ENCODE data around the gene SORCS3. TPM values are rescaled to one million over a fixed set of nuclear protein-coding genes. Genes with fewer than 3 reads are reported as not detected.

Gene SORCS3
- total RNA-seq, 2 donors from 2014 or later, result not detected

DNA sequence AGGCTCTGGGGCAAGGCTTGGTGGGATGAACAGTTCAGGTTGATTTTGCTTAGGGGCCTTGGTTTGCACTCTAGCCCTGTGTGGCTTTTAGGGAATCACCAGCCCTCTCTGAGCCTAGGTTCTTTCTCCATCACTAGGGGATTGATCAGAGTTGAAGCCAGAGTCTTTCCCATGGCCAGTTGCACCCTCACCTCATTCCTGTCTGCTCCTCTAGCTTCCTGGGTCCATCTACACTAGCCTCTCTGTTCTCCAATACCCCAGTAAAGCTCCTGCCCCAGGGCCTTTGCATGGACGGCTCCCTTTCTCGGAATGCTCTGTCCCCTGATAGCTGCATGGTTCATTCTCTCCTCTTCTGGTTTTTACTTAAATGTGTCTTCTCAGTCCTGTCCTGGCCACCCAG, 40.4 kb downstream of the SORCS3 start:
- ATAC-seq (ENCODE audit: insufficient number of reproducible peaks, low FRiP score, low read depth) (no peak), DNase-seq (ENCODE audit: low spot score) (no peak)
- Histone ChIP-seq H3K4me3 (no peak overlapping the region), H3K36me3 (no peaks in the 10 kb centered on the region), H3K27ac (no peak overlapping the region), H3K27me3 (replicated peaks; ENCODE audit: insufficient read depth) (no peaks in the 10 kb centered on the region), H3K9me3 (no peaks in the 10 kb centered on the region), H3K4me1 (ENCODE audit: control insufficient read depth in 1 of 2, low read depth in 2 of 2) (no peaks in the 10 kb centered on the region)
- TF ChIP-seq, protein P1, sequence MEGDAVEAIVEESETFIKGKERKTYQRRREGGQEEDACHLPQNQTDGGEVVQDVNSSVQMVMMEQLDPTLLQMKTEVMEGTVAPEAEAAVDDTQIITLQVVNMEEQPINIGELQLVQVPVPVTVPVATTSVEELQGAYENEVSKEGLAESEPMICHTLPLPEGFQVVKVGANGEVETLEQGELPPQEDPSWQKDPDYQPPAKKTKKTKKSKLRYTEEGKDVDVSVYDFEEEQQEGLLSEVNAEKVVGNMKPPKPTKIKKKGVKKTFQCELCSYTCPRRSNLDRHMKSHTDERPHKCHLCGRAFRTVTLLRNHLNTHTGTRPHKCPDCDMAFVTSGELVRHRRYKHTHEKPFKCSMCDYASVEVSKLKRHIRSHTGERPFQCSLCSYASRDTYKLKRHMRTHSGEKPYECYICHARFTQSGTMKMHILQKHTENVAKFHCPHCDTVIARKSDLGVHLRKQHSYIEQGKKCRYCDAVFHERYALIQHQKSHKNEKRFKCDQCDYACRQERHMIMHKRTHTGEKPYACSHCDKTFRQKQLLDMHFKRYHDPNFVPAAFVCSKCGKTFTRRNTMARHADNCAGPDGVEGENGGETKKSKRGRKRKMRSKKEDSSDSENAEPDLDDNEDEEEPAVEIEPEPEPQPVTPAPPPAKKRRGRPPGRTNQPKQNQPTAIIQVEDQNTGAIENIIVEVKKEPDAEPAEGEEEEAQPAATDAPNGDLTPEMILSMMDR (IDR thresholded peaks at IDR 0.05), result no peak

DNA sequence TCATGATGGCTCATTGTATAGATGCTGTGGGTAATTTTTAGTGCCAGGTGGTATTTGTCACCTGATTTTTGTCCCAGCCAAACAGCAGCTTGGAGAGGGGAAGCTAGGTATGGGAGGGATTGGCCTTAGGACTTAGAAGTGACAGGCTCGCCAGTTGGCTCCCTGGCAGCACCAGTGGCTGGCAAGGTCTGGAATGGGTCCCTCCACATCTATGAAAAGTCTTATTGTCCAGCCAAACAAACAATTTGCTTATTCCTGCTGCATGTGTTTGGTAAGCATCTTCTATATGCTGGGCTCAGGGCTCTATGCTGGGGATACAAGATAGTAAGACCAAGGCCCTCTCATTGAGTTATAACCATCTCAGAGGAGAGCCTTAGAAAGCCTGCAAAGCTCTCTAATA, 42.5 kb downstream of the SORCS3 start:
- TF ChIP-seq, protein P1 (IDR thresholded peaks at IDR 0.05), result no peak
- Histone ChIP-seq H3K4me1 (ENCODE audit: control insufficient read depth in 1 of 2, low read depth in 2 of 2) (no peaks in the 10 kb centered on the region), H3K27me3 (replicated peaks; ENCODE audit: insufficient read depth) (no peaks in the 10 kb centered on the region), H3K36me3 (no peaks in the 10 kb centered on the region), H3K9me3 (no peaks in the 10 kb centered on the region), H3K27ac (no peak overlapping the region), H3K4me3 (no peak overlapping the region)
- ATAC-seq (ENCODE audit: insufficient number of reproducible peaks, low FRiP score, low read depth) (no peak), DNase-seq (ENCODE audit: low spot score) (no peak)

DNA sequence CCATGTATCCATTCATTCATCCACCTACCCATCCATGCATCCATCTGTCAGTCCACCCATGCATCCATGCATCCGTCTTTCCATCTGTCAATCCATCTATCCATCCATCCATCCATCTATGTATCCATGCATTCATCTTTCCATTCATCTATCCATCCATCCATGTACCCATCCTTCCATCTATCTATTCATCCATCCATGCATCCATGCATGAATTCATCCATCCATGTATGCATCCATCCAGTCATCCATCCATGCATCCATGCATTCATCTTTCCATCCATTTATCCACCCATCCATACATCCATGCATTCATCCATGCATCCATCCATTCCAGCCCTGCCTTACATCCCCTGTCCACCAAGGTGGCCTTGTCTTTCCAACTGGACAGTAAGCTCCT, 45.7 kb downstream of the SORCS3 start:
- Histone ChIP-seq H3K36me3 (no peaks in the 10 kb centered on the region), H3K4me3 (no peak overlapping the region), H3K4me1 (ENCODE audit: control insufficient read depth in 1 of 2, low read depth in 2 of 2) (no peaks in the 10 kb centered on the region), H3K9me3 (no peaks in the 10 kb centered on the region), H3K27ac (no peak overlapping the region), H3K27me3 (replicated peaks; ENCODE audit: insufficient read depth) (no peaks in the 10 kb centered on the region)
- TF ChIP-seq, protein P1 (IDR thresholded peaks at IDR 0.05), result no peak
- DNase-seq (ENCODE audit: low spot score), result no peak
- ATAC-seq (ENCODE audit: insufficient number of reproducible peaks, low FRiP score, low read depth), result no peak

DNA sequence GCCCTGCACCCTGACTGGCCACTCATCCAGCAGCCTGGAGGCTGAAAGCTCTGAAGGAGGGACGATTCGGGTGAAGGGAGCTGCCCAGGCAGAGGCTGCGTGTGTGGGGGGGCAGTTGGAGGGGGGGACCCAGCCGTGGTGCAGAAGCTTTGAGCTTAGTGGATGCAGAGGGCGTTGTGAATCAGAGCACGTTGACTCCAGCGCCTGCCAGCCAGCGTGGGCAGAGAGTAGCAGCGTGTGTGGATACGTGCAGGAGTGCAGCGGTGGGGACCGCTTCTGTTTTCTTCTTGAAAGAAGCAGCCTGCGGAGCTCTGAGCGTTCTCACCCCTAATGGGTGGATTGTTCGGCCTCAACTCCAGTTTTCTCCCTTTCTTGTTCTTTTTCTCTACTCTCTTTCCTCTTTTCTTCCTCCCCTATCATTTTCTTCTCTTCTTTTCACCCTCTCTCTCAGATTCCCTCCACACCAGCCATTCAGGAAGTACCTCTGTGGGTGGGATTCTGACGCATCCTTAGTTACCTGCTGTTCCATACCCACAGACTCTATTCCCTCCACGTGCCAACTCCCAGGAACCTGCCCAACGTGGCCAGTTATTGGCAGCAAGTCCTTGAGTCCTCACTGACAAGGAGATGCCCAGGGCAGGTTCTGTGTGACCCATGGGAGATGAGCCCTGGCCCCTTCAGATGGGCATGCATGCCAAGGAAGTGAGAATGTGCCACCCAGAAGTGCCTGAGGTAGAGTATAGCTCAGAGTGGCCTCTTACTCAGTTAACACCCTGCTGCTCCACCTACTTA, 47.4 kb downstream of the SORCS3 start:
- DNase-seq (ENCODE audit: low spot score) (no peak), ATAC-seq (ENCODE audit: insufficient number of reproducible peaks, low FRiP score, low read depth) (no peak)

DNA sequence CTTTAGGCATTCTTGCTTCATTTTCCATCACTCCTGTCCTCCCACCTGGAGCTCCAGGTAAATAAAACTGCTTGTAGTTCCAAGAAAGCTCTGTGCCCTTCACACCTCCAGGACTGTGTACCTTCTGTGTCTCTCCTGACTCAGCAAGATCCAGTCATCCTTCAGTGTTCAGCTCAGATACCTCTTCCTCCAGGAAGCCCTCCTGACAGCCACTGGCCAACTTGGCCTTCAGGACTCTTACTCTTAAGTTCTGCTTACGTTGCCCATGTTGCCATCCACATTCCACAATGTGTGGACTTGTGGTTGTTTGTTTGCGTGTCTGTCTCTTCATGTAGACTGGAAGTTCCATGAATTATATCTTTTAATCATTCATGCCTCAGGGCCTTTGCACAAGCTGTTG, 48.0 kb downstream of the SORCS3 start:
- H3K9me3 ChIP-seq, result no peaks in the 10 kb centered on the region
- H3K4me3 ChIP-seq, result no peak overlapping the region
- no peaks in the 10 kb centered on the region for H3K27me3 ChIP-seq (replicated peaks; ENCODE audit: insufficient read depth)
- no peaks in the 10 kb centered on the region for H3K4me1 ChIP-seq (ENCODE audit: control insufficient read depth in 1 of 2, low read depth in 2 of 2)
- H3K27ac ChIP-seq, result no peak overlapping the region
- ATAC-seq (ENCODE audit: insufficient number of reproducible peaks, low FRiP score, low read depth), result no peak
- TF ChIP-seq, protein P1 (IDR thresholded peaks at IDR 0.05), result no peak
- no peak for DNase-seq (ENCODE audit: low spot score)
- no peaks in the 10 kb centered on the region for H3K36me3 ChIP-seq

More for the DNA sequence above, 47.4 kb downstream of the SORCS3 start:
- Histone ChIP-seq H3K27ac (no peak overlapping the region), H3K4me1 (ENCODE audit: control insufficient read depth in 1 of 2, low read depth in 2 of 2) (no peaks in the 10 kb centered on the region), H3K9me3 (no peaks in the 10 kb centered on the region), H3K4me3 (no peak overlapping the region), H3K27me3 (replicated peaks; ENCODE audit: insufficient read depth) (no peaks in the 10 kb centered on the region), H3K36me3 (no peaks in the 10 kb centered on the region)
- TF ChIP-seq, protein P1 (IDR thresholded peaks at IDR 0.05), result no peak

Data from thoracic aorta (tissue), 2 donors.